NT2/D1 (cell line): ENCODE results near the gene PHLDA1.

Source experiments
- YY1 ChIP-seq: IDR thresholded peaks from 2 replicates; pipeline ENCODE4 v1.6.1; 2011; ENCODE audit not compliant: insufficient read length, insufficient read depth
- ZNF274 ChIP-seq: IDR thresholded peaks from 2 replicates; pipeline ENCODE4 v1.6.1; 2011; ENCODE audit warnings: mild to moderate bottlenecking, low read depth, low read length

DNA sequence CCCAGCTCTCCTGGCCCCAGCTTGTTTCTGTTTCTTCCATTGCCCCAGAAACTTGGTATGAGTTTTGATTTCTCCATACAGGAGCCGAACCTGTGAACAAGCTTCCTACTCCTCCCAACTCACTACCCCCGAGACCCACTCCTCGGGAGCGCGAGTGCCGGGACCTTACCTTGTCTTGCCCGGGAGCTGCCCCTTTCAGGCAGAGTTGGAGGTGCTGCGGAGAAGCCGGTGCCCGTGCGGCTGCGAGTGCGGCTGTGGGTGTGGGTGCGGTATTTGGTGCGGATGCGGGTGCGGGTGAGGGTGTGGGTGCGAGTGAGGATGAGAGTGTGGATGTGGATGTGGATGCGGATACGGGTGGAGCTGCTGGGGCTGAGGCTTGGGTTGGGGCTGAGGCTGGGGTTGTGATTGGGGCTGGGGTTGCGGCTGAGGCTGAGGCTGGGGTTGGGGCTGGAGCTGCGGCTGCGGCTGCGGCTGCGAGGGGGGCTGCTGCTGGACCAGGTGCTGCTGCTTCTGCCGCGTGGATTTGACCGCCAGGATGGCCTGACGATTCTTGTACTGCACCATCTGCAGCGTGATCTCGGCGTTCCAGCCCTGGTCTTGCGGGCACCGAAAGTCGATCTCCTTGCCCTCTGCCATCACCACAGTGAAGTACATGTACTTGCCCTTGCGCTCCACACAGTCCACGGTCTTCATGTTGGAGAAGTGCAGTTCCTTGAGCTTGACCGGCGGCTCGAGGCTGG lies 1.1 kb downstream of the PHLDA1 start:
- TF ChIP-seq ZNF274 (no peak), YY1 (no peak)
